A673 (cell line): Measurements from ENCODE around the gene TRIM56. TPM values are rescaled to one million over a fixed set of nuclear protein-coding genes. Genes with fewer than 3 reads are reported as not detected.

Experiments used
- BruUV-seq: library from RNA; stranded (reverse); fragments of 400-500 nt; replicated peaks from 2 replicates; lab custom pipeline; 2021; lab: Mats Ljungman, UMichigan
- CTCF ChIA-PET: fragments of 300-600 bp; sonication (Branson Sonifier 250); formaldehyde crosslinking; loops from one replicate; lab custom pipeline; 2022; ENCODE audit warnings: antibody characterized with exemption; lab: Charles Lee
- POLR2A ChIA-PET: fragments of 300-600 bp; sonication (Branson Sonifier 250); formaldehyde crosslinking; loops from one replicate; lab custom pipeline; 2022; ENCODE audit warnings: antibody characterized with exemption; ENCODE audit not compliant: low non-redundant PET; lab: Charles Lee
- DNase-seq: peaks from one replicate; pipeline ENCODE4 v3.0.0-alpha.2; 2015; ENCODE audit warnings: low spot score
- H3K27ac ChIP-seq: fragments of 200-600 bp; sonication (generic); 2 replicates; pipeline ENCODE4 v1.5.1; 2016; ENCODE audit warnings: mixed run types, low read depth, mild to moderate bottlenecking, mixed read lengths, antibody characterized with exemption, low read length; ENCODE audit not compliant: poor library complexity, severe bottlenecking
- H3K27me3 ChIP-seq: fragments of 200-600 bp; sonication (generic); replicated peaks from 2 replicates; pipeline ENCODE4 v1.6.1; 2017; ENCODE audit warnings: mixed run types, low read depth, mild to moderate bottlenecking, mixed read lengths, antibody characterized with exemption, low read length; ENCODE audit not compliant: insufficient read depth, poor library complexity
- H3K36me3 ChIP-seq: fragments of 200-600 bp; sonication (generic); 2 replicates; pipeline ENCODE4 v1.6.1; 2016; ENCODE audit warnings: mixed run types, mild to moderate bottlenecking, mixed read lengths, antibody characterized with exemption, low read length; ENCODE audit not compliant: insufficient read depth, poor library complexity, severe bottlenecking
- H3K4me1 ChIP-seq: fragments of 200-600 bp; sonication (generic); 2 replicates; pipeline ENCODE4 v1.6.1; 2017; ENCODE audit warnings: mixed run types, mild to moderate bottlenecking, mixed read lengths, antibody characterized with exemption, low read length; ENCODE audit not compliant: insufficient read depth, poor library complexity, severe bottlenecking
- H3K4me3 ChIP-seq: fragments of 200-600 bp; sonication (generic); 2 replicates; pipeline ENCODE4 v1.5.1; 2016; ENCODE audit warnings: low read depth, mixed run types, mild to moderate bottlenecking, mixed read lengths, low read length; ENCODE audit not compliant: poor library complexity, severe bottlenecking
- H3K9me3 ChIP-seq: fragments of 200-600 bp; sonication (generic); 2 replicates; pipeline ENCODE4 v1.6.1; 2016; ENCODE audit warnings: mixed run types, low read depth, mild to moderate bottlenecking, mixed read lengths, antibody characterized with exemption, low read length; ENCODE audit not compliant: poor library complexity, severe bottlenecking
- CTCF ChIP-seq: fragments of 300-800, 200-600 bp; sonication (generic); conservative IDR thresholded peaks from 2 replicates; pipeline ENCODE4 v1.5.1; 2017; ENCODE audit warnings: low read depth, mild to moderate bottlenecking, antibody characterized with exemption, low read length, moderate library complexity, mixed read lengths
- EZH2 ChIP-seq: fragments of 200-600 bp; sonication (generic); IDR thresholded peaks from 2 replicates; pipeline ENCODE4 v1.6.1; 2017; ENCODE audit warnings: borderline replicate concordance, low read depth, mild to moderate bottlenecking, mixed read lengths, antibody characterized with exemption, low read length; ENCODE audit not compliant: poor library complexity, severe bottlenecking
- intact Hi-C: fragments of 100-400 bp; cut with micrococcal nuclease; formaldehyde crosslinking; loops from one replicate; pipeline ENCODE4 v1.10.0; 2022; ENCODE audit not compliant: unreplicated experiment
- total RNA-seq: library from RNA; stranded (reverse); gene quantifications from 2 replicates; pipeline ENCODE4 v1.2.3, GENCODE V29; 2021

The TRIM56 gene
- total RNA-seq, 1 experiment from 2014 or later = 32.3 TPM

GRCh38 chr7:101116898-101117297 is 31.6 kb downstream of the TRIM56 start:
- intact Hi-C loops = no loop called here
- Histone ChIP-seq H3K27ac (no peak overlapping the region), H3K9me3 (no peaks in the 10 kb centered on the region), H3K36me3 (no peaks in the 10 kb centered on the region), H3K4me3 (no peak overlapping the region), H3K27me3 (no peaks in the 10 kb centered on the region), H3K4me1 (no peaks in the 10 kb centered on the region)
- no TSS peak for BruUV-seq
- ChIA-PET POLR2A (no interaction called here), CTCF (no interaction called here)
- TF ChIP-seq CTCF (no peak), EZH2 (no peak)
- DNase-seq = no peak

GRCh38 chr7:101118856-101119255 is 33.6 kb downstream of the TRIM56 start:
- DNase-seq = no peak
- Histone ChIP-seq H3K9me3 (no peaks in the 10 kb centered on the region), H3K27ac (no peak overlapping the region), H3K36me3 (no peaks in the 10 kb centered on the region), H3K4me1 (no peaks in the 10 kb centered on the region), H3K4me3 (no peak overlapping the region), H3K27me3 (no peaks in the 10 kb centered on the region)
- intact Hi-C loops = no loop called here
- no TSS peak for BruUV-seq
- ChIA-PET POLR2A (no interaction called here), CTCF (no interaction called here)
- TF ChIP-seq EZH2 = no peak
- no peak for TF ChIP-seq CTCF

GRCh38 chr7:101119876-101120275 is 34.6 kb downstream of the TRIM56 start:
- no peaks in the 10 kb centered on the region for H3K4me1 ChIP-seq
- intact Hi-C loops = no loop called here
- DNase-seq = no peak
- TF ChIP-seq CTCF = no peak
- no peak for TF ChIP-seq EZH2
- ChIA-PET POLR2A (no interaction called here), CTCF (no interaction called here)
- H3K36me3 ChIP-seq = no peaks in the 10 kb centered on the region
- no peaks in the 10 kb centered on the region for H3K27me3 ChIP-seq
- no peak overlapping the region for H3K4me3 ChIP-seq
- H3K27ac ChIP-seq = no peak overlapping the region
- H3K9me3 ChIP-seq = no peaks in the 10 kb centered on the region
- BruUV-seq = no TSS peak
